WTC11 (cell line): Measurements from ENCODE around the gene LARGE1. TPM values are rescaled to one million over a fixed set of nuclear protein-coding genes. Genes with fewer than 3 reads are reported as not detected.

Experiments used
- ATAC-seq: fragments of 200-7000 bp; cut with Tn5 transposase; 2 replicates; pipeline ENCODE4 v1.10.0; 2021; ENCODE audit warnings: mild to moderate bottlenecking, moderate library complexity
- CTCF ChIA-PET: fragments of 300-600 bp; sonication (Branson Sonifier 250); formaldehyde crosslinking; loops from one replicate; lab custom pipeline; 2021; ENCODE audit warnings: antibody characterized with exemption; lab: Charles Lee
- POLR2A ChIA-PET: fragments of 350-600 bp; sonication (Branson Sonifier 250); formaldehyde crosslinking; loops from one replicate; lab custom pipeline; 2021; ENCODE audit warnings: antibody characterized with exemption; lab: Charles Lee
- DNase-seq: peaks from one replicate; pipeline ENCODE4 v3.0.0; 2021; ENCODE audit warnings: low spot score
- H3K27ac Mint-ChIP-seq: 2 replicates; pipeline ENCODE4 v1.8.0; 2021; ENCODE audit warnings: mixed read lengths
- H3K27me3 Mint-ChIP-seq: 2 replicates; pipeline ENCODE4 v1.8.0; 2021; ENCODE audit warnings: low read depth, mild to moderate bottlenecking, moderate library complexity, mixed read lengths
- H3K36me3 Mint-ChIP-seq: 2 replicates; pipeline ENCODE4 v1.8.0; 2021; ENCODE audit warnings: mixed read lengths
- H3K4me1 Mint-ChIP-seq: 2 replicates; pipeline ENCODE4 v1.8.0; 2022; ENCODE audit warnings: mixed read lengths
- H3K4me3 Mint-ChIP-seq: 2 replicates; pipeline ENCODE4 v1.8.0; 2021; ENCODE audit warnings: mild to moderate bottlenecking, moderate library complexity, mixed read lengths
- H3K9me3 Mint-ChIP-seq: 2 replicates; pipeline ENCODE4 v1.8.0; 2021; ENCODE audit warnings: mixed read lengths
- AR ChIP-seq: fragments of 250-450 bp; sonication (Bioruptor Pico); IDR thresholded peaks from 2 replicates; pipeline ENCODE4 v1.9.0; 2021; ENCODE audit warnings: mild to moderate bottlenecking
- ATF1 ChIP-seq: sonication (generic); formaldehyde crosslinking; IDR thresholded peaks from 2 replicates; pipeline ENCODE4 v1.8.1; 2023; ENCODE audit warnings: mild to moderate bottlenecking, moderate library complexity, missing genetic modification reagents
- CTCF ChIP-seq: fragments of 200-600 bp; IDR thresholded peaks from 2 replicates; pipeline ENCODE4 v1.8.0; 2022; ENCODE audit warnings: antibody characterized with exemption
- E2F4 ChIP-seq: sonication (generic); formaldehyde crosslinking; IDR thresholded peaks from 2 replicates; pipeline ENCODE4 v1.8.1; 2022; ENCODE audit warnings: low read depth, mild to moderate bottlenecking, moderate library complexity, missing genetic modification reagents, borderline replicate concordance
- ETV6 ChIP-seq: sonication (generic); formaldehyde crosslinking; IDR thresholded peaks from 2 replicates; pipeline ENCODE4 v1.8.1; 2022; ENCODE audit warnings: mild to moderate bottlenecking, missing genetic modification reagents
- HMGA2 ChIP-seq: fragments of 250-450 bp; sonication (Bioruptor Pico); IDR thresholded peaks from 2 replicates; pipeline ENCODE4 v1.4.0; 2021; ENCODE audit warnings: mild to moderate bottlenecking, moderate library complexity
- NFE2L1 ChIP-seq: sonication (generic); formaldehyde crosslinking; IDR thresholded peaks from 2 replicates; pipeline ENCODE4 v1.8.1; 2023; ENCODE audit warnings: missing genetic modification reagents
- PREB ChIP-seq: sonication (generic); formaldehyde crosslinking; IDR thresholded peaks from 2 replicates; pipeline ENCODE4 v1.8.1; 2022; ENCODE audit warnings: mild to moderate bottlenecking, missing genetic modification reagents, moderate library complexity, borderline replicate concordance
- USF1 ChIP-seq: sonication (generic); formaldehyde crosslinking; IDR thresholded peaks from 2 replicates; pipeline ENCODE4 v1.8.0; 2022; ENCODE audit warnings: mild to moderate bottlenecking, missing genetic modification reagents
- ZBTB43 ChIP-seq: sonication (generic); formaldehyde crosslinking; IDR thresholded peaks from 2 replicates; pipeline ENCODE4 v1.8.1; 2023; ENCODE audit warnings: mild to moderate bottlenecking, missing genetic modification reagents
- ZNF138 ChIP-seq: sonication (generic); formaldehyde crosslinking; conservative IDR thresholded peaks from 2 replicates; pipeline ENCODE4 v1.8.1; 2022; ENCODE audit warnings: mild to moderate bottlenecking, moderate library complexity, missing genetic modification reagents
- ZNF219 ChIP-seq: sonication (generic); formaldehyde crosslinking; IDR thresholded peaks from 2 replicates; pipeline ENCODE4 v1.8.0; 2023; ENCODE audit warnings: missing genetic modification reagents, mild to moderate bottlenecking, borderline replicate concordance
- ZNF512 ChIP-seq: sonication (generic); formaldehyde crosslinking; IDR thresholded peaks from 2 replicates; pipeline ENCODE4 v1.8.1; 2022; ENCODE audit warnings: missing genetic modification reagents, borderline replicate concordance
- total RNA-seq: library from RNA; stranded (reverse); gene quantifications from 3 replicates; pipeline ENCODE4 v1.2.3, GENCODE V29; 2021

LARGE1 gene
- total RNA-seq, 1 experiment from 2014 or later = 72.6 TPM

GRCh38 chr22:33589297-33589696 is 331.0 kb downstream of the LARGE1 start:
- ATAC-seq = no peak
- TF ChIP-seq CTCF (no peak), HMGA2 (CRISPR knock-in tag) (peak; percentile 98), ZNF512 (no peak)
- Mint-ChIP-seq H3K27me3 (no peaks in the 10 kb centered on the region; the same call in 1 of the 2 replicates), H3K27ac (no peak overlapping the region), H3K4me3 (no peak overlapping the region), H3K9me3 (peaks cover 3% of the 10 kb centered on the region; the same call in 1 of the 2 replicates), H3K36me3 (no peaks in the 10 kb centered on the region), H3K4me1 (peaks cover 17% of the 10 kb centered on the region)
- ChIA-PET CTCF (no interaction called here), POLR2A (no interaction called here)
- no peak for DNase-seq

- POLR2A ChIA-PET = no interaction called here
- no peak for ATAC-seq
- no peaks in the 10 kb centered on the region for H3K36me3 Mint-ChIP-seq
- no peak for TF ChIP-seq USF1 (CRISPR knock-in tag)
- TF ChIP-seq ZNF219 (CRISPR knock-in tag) = no peak
- no peak for TF ChIP-seq ZBTB43 (CRISPR knock-in tag)
- TF ChIP-seq ZNF138 (CRISPR knock-in tag) = no peak
- no peak for TF ChIP-seq PREB
- TF ChIP-seq AR = no peak
- TF ChIP-seq ATF1 (CRISPR knock-in tag) = no peak
- no peak for TF ChIP-seq NFE2L1 (CRISPR knock-in tag)
- TF ChIP-seq E2F4 (CRISPR knock-in tag) = no peak
- no peak for TF ChIP-seq ETV6 (CRISPR knock-in tag)
- TF ChIP-seq, all 79 proteins: peak for 0
- H3K27me3 Mint-ChIP-seq = no peaks in the 10 kb centered on the region
- H3K4me3 Mint-ChIP-seq = no peak overlapping the region
- H3K27ac Mint-ChIP-seq = no peak overlapping the region
- H3K9me3 Mint-ChIP-seq = peaks cover 3% of the 10 kb centered on the region; the same call in 1 of the 2 replicates
- CTCF ChIA-PET = interaction anchor here (0.6 kb wide), 1 partner anchor 159 kb away, joined by 4 read pairs; no protein-coding TSS in a partner anchor
- H3K4me1 Mint-ChIP-seq = peaks cover 17% of the 10 kb centered on the region
- DNase-seq = no peak
Measured at GRCh38 chr22:33588860-33589259, 331.4 kb downstream of the LARGE1 start.
